GM23248 (cell line): ENCODE data around the gene MFAP2.

ENCODE experiments used
- EZH2 ChIP-seq: fragments of 200-600 bp; sonication (generic); IDR thresholded peaks from 2 replicates; pipeline ENCODE4 v1.6.1; 2018; ENCODE audit warnings: antibody characterized with exemption, mild to moderate bottlenecking; ENCODE audit not compliant: insufficient read depth, poor library complexity, severe bottlenecking
- EZH2phosphoT487 ChIP-seq: fragments of 200-600 bp; sonication (generic); IDR thresholded peaks from 2 replicates; pipeline ENCODE4 v1.6.1; 2018; ENCODE audit warnings: antibody characterized with exemption, moderate library complexity, mild to moderate bottlenecking, low read depth; ENCODE audit not compliant: insufficient read depth

DNA sequence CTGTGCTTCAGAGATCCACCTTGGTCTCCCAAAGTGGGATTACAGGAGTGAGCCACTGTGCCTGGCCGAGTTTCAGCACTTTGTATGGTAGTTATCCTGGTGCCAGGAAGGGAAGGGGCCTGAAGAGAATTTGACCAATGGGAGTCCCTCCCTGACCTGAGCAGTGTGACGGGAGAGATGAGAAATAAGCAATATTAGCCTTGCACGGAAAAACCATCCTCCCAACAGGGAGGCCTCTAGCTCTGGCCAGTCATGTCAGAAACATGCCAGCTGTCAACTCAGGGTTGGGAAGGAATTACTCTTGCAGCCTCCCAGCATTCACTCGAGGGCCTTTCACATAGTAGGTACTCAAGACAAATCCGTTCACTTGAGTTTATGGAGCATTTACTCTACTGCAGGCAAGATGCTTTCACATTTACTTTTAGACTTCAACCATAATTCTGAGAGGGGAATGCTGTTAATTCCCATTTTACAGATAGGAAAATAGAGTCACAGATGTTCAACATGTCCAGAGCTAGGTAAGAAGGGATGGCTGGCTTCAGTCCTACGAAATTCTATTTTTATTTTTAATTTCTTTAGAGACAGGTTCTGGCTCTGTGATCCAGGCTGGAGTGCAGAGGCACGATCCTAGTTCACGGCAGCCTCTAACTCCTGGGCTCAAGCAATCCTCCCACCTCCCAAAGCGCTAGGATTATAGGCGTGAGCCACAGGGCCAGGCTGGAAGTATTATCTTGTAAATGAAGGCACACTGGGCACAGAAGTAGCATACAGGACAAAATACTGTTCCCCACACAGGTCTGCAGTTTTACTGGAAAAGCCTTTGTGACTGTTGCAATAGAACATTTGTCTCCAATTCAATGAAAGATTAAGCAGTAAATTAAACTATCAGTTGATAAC lies 34.5 kb upstream of the MFAP2 start:
- TF ChIP-seq EZH2 (no peak), EZH2phosphoT487 (no peak)
